GM12892 (cell line): ENCODE measurements around the gene SPATA20.

Experiments
- POLR2A ChIP-seq: IDR thresholded peaks from 2 replicates; pipeline ENCODE4 v1.6.1; 2011; ENCODE audit warnings: low read depth, low read length, control low read depth
- POLR2AphosphoS5 ChIP-seq: IDR thresholded peaks from 2 replicates; pipeline ENCODE4 v1.6.1; 2011; ENCODE audit warnings: low read depth, low read length, control low read depth
- TAF1 ChIP-seq: IDR thresholded peaks from 2 replicates; pipeline ENCODE4 v1.6.1; 2011; ENCODE audit warnings: low read depth, mild to moderate bottlenecking, control low read depth, low read length, borderline replicate concordance

GRCh38 chr17:50533720-50534148, 13.2 kb upstream of the SPATA20 start:
- TF ChIP-seq POLR2A: no peak
- TF ChIP-seq TAF1: no peak
- no peak for TF ChIP-seq POLR2AphosphoS5
